Upper lobe of right lung (tissue), 1 donor: ENCODE results near the gene ZDHHC14. TPM values are rescaled to one million over a fixed set of nuclear protein-coding genes. Genes with fewer than 3 reads are reported as not detected.
"Not testable (repeated sequence)": the region's sequence is repeated elsewhere in the genome, so short reads cannot be mapped to it uniquely, and the experiment has no call there.

Source experiments
- ATAC-seq: fragments of 200-7000 bp; cut with Tn5 transposase; one replicate; pipeline ENCODE4 v1.9.1; 2020; ENCODE audit warnings: mild to moderate bottlenecking, moderate library complexity
- DNase-seq: peaks from one replicate; pipeline ENCODE4 v3.0.0-alpha.2; 2020
- H3K27ac ChIP-seq: fragments of 200-600 bp; one replicate; pipeline ENCODE4 v1.8.0; 2022
- H3K27me3 ChIP-seq: fragments of 200-600 bp; one replicate; pipeline ENCODE4 v1.8.0; 2022; ENCODE audit warnings: mild to moderate bottlenecking
- H3K36me3 ChIP-seq: fragments of 200-600 bp; one replicate; pipeline ENCODE4 v1.8.0; 2022
- H3K4me1 ChIP-seq: fragments of 200-600 bp; one replicate; pipeline ENCODE4 v1.8.0; 2022
- H3K4me3 ChIP-seq: fragments of 200-600 bp; one replicate; pipeline ENCODE4 v1.8.0; 2022; ENCODE audit warnings: mild to moderate bottlenecking
- H3K9me3 ChIP-seq: fragments of 200-600 bp; one replicate; pipeline ENCODE4 v1.8.0; 2022
- CTCF ChIP-seq: fragments of 200-600 bp; IDR thresholded peaks from one replicate; pipeline ENCODE4 v1.8.0; 2022; ENCODE audit warnings: antibody characterized with exemption
- intact Hi-C: fragments of 100-400 bp; cut with DNase I; formaldehyde crosslinking; loops from one replicate; pipeline ENCODE4 v1.11.0; 2022
- total RNA-seq: library from RNA; stranded (reverse); fragmentation: NEBNext Ultra II Directional; extraction: Animal tissue kit (Norgen Biotek cat#: 25700); gene quantifications from one replicate; pipeline ENCODE4 v1.2.1, GENCODE V29; 2021
- donor health status: DM: no; HTN: yes; CAD: no; lungs with severe emphysema.

Gene ZDHHC14
- total RNA-seq, 1 donor from 2014 or later = 12.2 TPM

- intact Hi-C loops = no loop called here
- Histone ChIP-seq H3K4me3 (no peak overlapping the region), H3K9me3 (no peaks in the 10 kb centered on the region), H3K27me3 (no peaks in the 10 kb centered on the region), H3K4me1 (peaks cover 5% of the 10 kb centered on the region), H3K27ac (no peak overlapping the region), H3K36me3 (no peaks in the 10 kb centered on the region)
- peak; percentile 46 for DNase-seq
- TF ChIP-seq CTCF = no peak
- no peak for ATAC-seq
Observed at GRCh38 chr6:157689875-157690274, 308.9 kb downstream of the ZDHHC14 start.

- no peaks in the 10 kb centered on the region for H3K9me3 ChIP-seq
- no peak overlapping the region for H3K27ac ChIP-seq
- intact Hi-C loops = no loop called here
- H3K27me3 ChIP-seq = no peaks in the 10 kb centered on the region
- TF ChIP-seq CTCF = no peak
- no peak overlapping the region for H3K4me3 ChIP-seq
- DNase-seq (peak; percentile 18), ATAC-seq (no peak)
- H3K4me1 ChIP-seq = peaks cover 5% of the 10 kb centered on the region
- H3K36me3 ChIP-seq = no peaks in the 10 kb centered on the region
Observed at GRCh38 chr6:157690441-157691210, 309.6 kb downstream of the ZDHHC14 start.

- H3K36me3 ChIP-seq, H3K9me3 ChIP-seq, H3K4me1 ChIP-seq, H3K27me3 ChIP-seq, ATAC-seq, intact Hi-C loops, H3K4me3 ChIP-seq, H3K27ac ChIP-seq: not testable (repeated sequence)
- peak; percentile 15 for DNase-seq
Observed at GRCh38 chr6:157691621-157692020, 310.6 kb downstream of the ZDHHC14 start.

GRCh38 chr6:157693867-157694266 is 312.9 kb downstream of the ZDHHC14 start:
- peaks cover 4% of the 10 kb centered on the region for H3K4me1 ChIP-seq
- DNase-seq = peak; percentile 25
- H3K9me3 ChIP-seq = no peaks in the 10 kb centered on the region
- no peak overlapping the region for H3K27ac ChIP-seq
- intact Hi-C loops = no loop called here
- TF ChIP-seq CTCF = no peak
- no peak overlapping the region for H3K4me3 ChIP-seq
- no peaks in the 10 kb centered on the region for H3K27me3 ChIP-seq
- peak; percentile 32 for ATAC-seq
- no peaks in the 10 kb centered on the region for H3K36me3 ChIP-seq

- intact Hi-C loops = no loop called here
- Histone ChIP-seq H3K4me3 (no peak overlapping the region), H3K4me1 (no peaks in the 10 kb centered on the region), H3K36me3 (no peaks in the 10 kb centered on the region), H3K27ac (no peak overlapping the region), H3K27me3 (no peaks in the 10 kb centered on the region), H3K9me3 (no peaks in the 10 kb centered on the region)
- DNase-seq (peak; percentile 55), ATAC-seq (no peak)
- TF ChIP-seq CTCF = no peak
Observed at GRCh38 chr6:157695301-157696040, 314.5 kb downstream of the ZDHHC14 start.
